Muscle layer of duodenum (tissue), 2 donors: ENCODE measurements around the gene C1QL1.

Experiments used
- H3K27ac ChIP-seq: one replicate; pipeline ENCODE4 v1.7.0; 2013; ENCODE audit warnings: mild to moderate bottlenecking, low read length
- H3K27me3 ChIP-seq: one replicate; pipeline ENCODE4 v1.7.0; 2013; ENCODE audit warnings: low read depth, mild to moderate bottlenecking, control low read depth, low read length
- H3K36me3 ChIP-seq, 2 donors: one replicate each; pipeline ENCODE4 v1.7.0; 2013; ENCODE audit warnings: low read length in 2 of 2, control low read depth in 1 of 2, mild to moderate bottlenecking in 1 of 2; ENCODE audit not compliant: insufficient read depth in 2 of 2, control insufficient read depth in 1 of 2
- H3K4me1 ChIP-seq, 2 donors: one replicate each; pipeline ENCODE4 v1.7.0; 2013; ENCODE audit warnings: low read length in 2 of 2, mild to moderate bottlenecking in 2 of 2, control low read depth in 1 of 2, moderate library complexity in 1 of 2; ENCODE audit not compliant: insufficient read depth in 2 of 2, control insufficient read depth in 1 of 2
- H3K4me3 ChIP-seq, 2 donors: one replicate each; pipeline ENCODE4 v1.7.0; 2013; ENCODE audit warnings: low read length in 2 of 2, low read depth in 1 of 2, mild to moderate bottlenecking in 1 of 2
- H3K9me3 ChIP-seq, 2 donors: one replicate each; pipeline ENCODE4 v1.7.0; 2013; ENCODE audit warnings: low read length in 2 of 2, control low read depth in 1 of 2, mild to moderate bottlenecking in 1 of 2; ENCODE audit not compliant: control insufficient read depth in 1 of 2
- donor health status: healthy.

Gene C1QL1

GRCh38 chr17:44935116-44935515, 33.0 kb downstream of the C1QL1 start:
- H3K27me3 ChIP-seq, result no peaks in the 10 kb centered on the region
- no peak overlapping the region for H3K4me3 ChIP-seq
- no peaks in the 10 kb centered on the region for H3K9me3 ChIP-seq
- H3K4me1 ChIP-seq, result no peaks in the 10 kb centered on the region
- no peak overlapping the region for H3K27ac ChIP-seq
- H3K36me3 ChIP-seq, result no peaks in the 10 kb centered on the region

GRCh38 chr17:44934745-44935105, 33.4 kb downstream of the C1QL1 start:
- Histone ChIP-seq H3K27ac (no peak overlapping the region), H3K4me1 (no peaks in the 10 kb centered on the region)

GRCh38 chr17:44933824-44934744, 34.0 kb downstream of the C1QL1 start:
- Histone ChIP-seq H3K27ac (no peak overlapping the region), H3K4me3 (no peak overlapping the region), H3K4me1 (no peaks in the 10 kb centered on the region), H3K36me3 (no peaks in the 10 kb centered on the region), H3K27me3 (no peaks in the 10 kb centered on the region), H3K9me3 (no peaks in the 10 kb centered on the region)

More at GRCh38 chr17:44934745-44935105, 33.4 kb downstream of the C1QL1 start:
- Histone ChIP-seq H3K4me3 (no peak overlapping the region), H3K36me3 (no peaks in the 10 kb centered on the region), H3K9me3 (no peaks in the 10 kb centered on the region), H3K27me3 (no peaks in the 10 kb centered on the region)

GRCh38 chr17:44932787-44933097, 35.4 kb downstream of the C1QL1 start:
- Histone ChIP-seq H3K27ac (no peak overlapping the region), H3K27me3 (no peaks in the 10 kb centered on the region), H3K36me3 (no peaks in the 10 kb centered on the region), H3K9me3 (no peaks in the 10 kb centered on the region), H3K4me1 (no peaks in the 10 kb centered on the region), H3K4me3 (no peak overlapping the region)

GRCh38 chr17:44932096-44932786, 35.9 kb downstream of the C1QL1 start:
- no peak overlapping the region for H3K27ac ChIP-seq
- H3K27me3 ChIP-seq, result no peaks in the 10 kb centered on the region
- no peak overlapping the region for H3K4me3 ChIP-seq
- H3K36me3 ChIP-seq, result no peaks in the 10 kb centered on the region
- H3K9me3 ChIP-seq, result no peaks in the 10 kb centered on the region
- no peaks in the 10 kb centered on the region for H3K4me1 ChIP-seq

- Histone ChIP-seq H3K4me1 (no peaks in the 10 kb centered on the region), H3K9me3 (no peaks in the 10 kb centered on the region), H3K36me3 (no peaks in the 10 kb centered on the region), H3K27ac (no peak overlapping the region), H3K4me3 (no peak overlapping the region), H3K27me3 (no peaks in the 10 kb centered on the region)
These were observed 36.7 kb downstream of the C1QL1 start for GRCh38 chr17:44931376-44931775.

GRCh38 chr17:44930667-44931066, 37.4 kb downstream of the C1QL1 start:
- Histone ChIP-seq H3K27me3 (no peaks in the 10 kb centered on the region), H3K4me1 (no peaks in the 10 kb centered on the region), H3K27ac (no peak overlapping the region), H3K36me3 (no peaks in the 10 kb centered on the region), H3K9me3 (no peaks in the 10 kb centered on the region), H3K4me3 (no peak overlapping the region)

- Histone ChIP-seq H3K27me3 (no peaks in the 10 kb centered on the region), H3K4me1 (no peaks in the 10 kb centered on the region), H3K9me3 (no peaks in the 10 kb centered on the region), H3K4me3 (no peak overlapping the region), H3K36me3 (no peaks in the 10 kb centered on the region), H3K27ac (no peak overlapping the region)
These were observed 39.0 kb downstream of the C1QL1 start for GRCh38 chr17:44928950-44929720.

GRCh38 chr17:44928136-44928535, 40.0 kb downstream of the C1QL1 start:
- no peaks in the 10 kb centered on the region for H3K4me1 ChIP-seq
- no peak overlapping the region for H3K27ac ChIP-seq
- no peaks in the 10 kb centered on the region for H3K27me3 ChIP-seq
- H3K4me3 ChIP-seq, result no peak overlapping the region
- H3K9me3 ChIP-seq, result no peaks in the 10 kb centered on the region
- H3K36me3 ChIP-seq, result no peaks in the 10 kb centered on the region

- no peak overlapping the region for H3K27ac ChIP-seq
- no peaks in the 10 kb centered on the region for H3K9me3 ChIP-seq
- no peaks in the 10 kb centered on the region for H3K36me3 ChIP-seq
- no peak overlapping the region for H3K4me3 ChIP-seq
- H3K27me3 ChIP-seq, result no peaks in the 10 kb centered on the region
- no peaks in the 10 kb centered on the region for H3K4me1 ChIP-seq
These were observed 40.4 kb downstream of the C1QL1 start for GRCh38 chr17:44927696-44928095.

- Histone ChIP-seq H3K4me1 (no peaks in the 10 kb centered on the region), H3K36me3 (no peaks in the 10 kb centered on the region), H3K27ac (no peak overlapping the region), H3K9me3 (no peaks in the 10 kb centered on the region), H3K4me3 (no peak overlapping the region), H3K27me3 (no peaks in the 10 kb centered on the region)
These were observed 41.1 kb downstream of the C1QL1 start for GRCh38 chr17:44926821-44927525.
